IgD-negative memory B cell (primary cell): ENCODE data around the gene MRTFA. TPM values are rescaled to one million over a fixed set of nuclear protein-coding genes. Genes with fewer than 3 reads are reported as not detected.
A peak's percentile ranks its signal among the peaks of the same experiment; 100 is the strongest.

Experiments
- H3K27ac Mint-ChIP-seq, 3 donors: one replicate each; pipeline ENCODE4 v1.8.0; 2020 to 2022; ENCODE audit warnings: mild to moderate bottlenecking in 3 of 3, mixed read lengths in 3 of 3, moderate library complexity in 1 of 3
- H3K27me3 Mint-ChIP-seq: one replicate; pipeline ENCODE4 v1.8.0; 2021; ENCODE audit warnings: mixed read lengths
- H3K36me3 Mint-ChIP-seq: one replicate; pipeline ENCODE4 v1.8.0; 2020; ENCODE audit warnings: mild to moderate bottlenecking, mixed read lengths
- H3K4me1 Mint-ChIP-seq, 3 donors: one replicate each; pipeline ENCODE4 v1.8.0; 2020 to 2022; ENCODE audit warnings: mixed read lengths in 3 of 3, mild to moderate bottlenecking in 1 of 3
- H3K4me3 Mint-ChIP-seq, 4 donors: one replicate each; pipeline ENCODE4 v1.8.0; 2020 to 2022; ENCODE audit warnings: mild to moderate bottlenecking in 4 of 4, mixed read lengths in 4 of 4, moderate library complexity in 3 of 4
- H3K9me3 Mint-ChIP-seq, 3 donors: one replicate each; pipeline ENCODE4 v1.8.0; 2020 to 2021; ENCODE audit warnings: mixed read lengths in 3 of 3, mild to moderate bottlenecking in 1 of 3
- polyA plus RNA-seq: library from polyadenylated mRNA; unstranded; fragments of 300-500 nt; fragmentation: Illumina TruSeq; gene quantifications from one replicate; pipeline ENCODE4 v1.2.3, GENCODE V29; 2021

MRTFA gene
- polyA plus RNA-seq, 1 donor from 2014 or later = 17.2 TPM

DNA sequence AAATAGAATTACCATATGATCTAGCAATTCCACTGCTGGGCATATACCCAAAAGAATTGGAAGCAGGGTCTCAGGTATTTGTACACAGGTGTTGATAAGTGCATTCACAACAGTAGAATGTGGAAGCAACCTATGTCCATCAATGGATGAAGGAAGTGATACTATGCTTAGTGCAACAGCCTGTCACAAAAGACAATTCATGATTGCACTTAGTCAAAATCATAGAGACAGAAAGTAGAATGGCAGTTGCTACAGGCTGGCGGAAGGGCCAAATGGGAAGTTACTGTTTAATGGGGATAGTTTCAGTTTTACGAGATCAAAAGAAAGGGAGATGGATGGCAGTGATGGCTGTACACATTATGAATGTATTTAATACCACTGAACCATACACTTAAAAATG is 224.1 kb downstream of the MRTFA start:
- Mint-ChIP-seq H3K27ac (peak overlapping the region in 2 of 3 donors; percentile 41 to 88), H3K36me3 (peaks cover 4% of the 10 kb centered on the region), H3K27me3 (peaks cover 1% of the 10 kb centered on the region), H3K4me3 (peak overlapping the region in 3 of 4 donors; percentile 38 to 83 (median 68)), H3K4me1 (peaks cover 38 to 47% (median 46%) of the 10 kb centered on the region in 3 donors), H3K9me3 (peaks cover 0 to 1% (median 0%) of the 10 kb centered on the region in 3 donors)

DNA sequence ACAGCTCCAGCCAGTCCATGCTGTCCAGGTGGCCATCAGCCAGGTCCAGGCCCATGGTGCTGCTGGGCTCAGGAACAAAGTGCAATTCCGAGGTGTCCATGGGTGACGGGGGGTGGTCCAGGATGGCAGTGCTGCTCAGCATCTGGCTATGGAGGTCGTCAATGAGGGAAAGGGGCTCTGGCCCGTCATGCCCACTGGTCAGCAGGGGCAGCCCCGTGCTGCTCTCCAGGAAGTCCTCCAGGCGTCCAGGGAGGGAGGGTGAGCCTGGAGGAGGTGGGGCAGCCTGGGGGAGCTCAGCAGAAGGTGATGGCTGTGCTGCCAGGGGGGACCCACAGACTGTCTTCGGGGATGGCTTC is 225.0 kb downstream of the MRTFA start:
- Mint-ChIP-seq H3K4me1 (peaks cover 35 to 43% (median 40%) of the 10 kb centered on the region in 3 donors), H3K36me3 (peaks cover 4% of the 10 kb centered on the region), H3K4me3 (peak overlapping the region in 1 of 4 donors; percentile 78), H3K27me3 (peaks cover 1% of the 10 kb centered on the region), H3K9me3 (peaks cover 0 to 1% (median 0%) of the 10 kb centered on the region in 3 donors), H3K27ac (no peak overlapping the region)

DNA sequence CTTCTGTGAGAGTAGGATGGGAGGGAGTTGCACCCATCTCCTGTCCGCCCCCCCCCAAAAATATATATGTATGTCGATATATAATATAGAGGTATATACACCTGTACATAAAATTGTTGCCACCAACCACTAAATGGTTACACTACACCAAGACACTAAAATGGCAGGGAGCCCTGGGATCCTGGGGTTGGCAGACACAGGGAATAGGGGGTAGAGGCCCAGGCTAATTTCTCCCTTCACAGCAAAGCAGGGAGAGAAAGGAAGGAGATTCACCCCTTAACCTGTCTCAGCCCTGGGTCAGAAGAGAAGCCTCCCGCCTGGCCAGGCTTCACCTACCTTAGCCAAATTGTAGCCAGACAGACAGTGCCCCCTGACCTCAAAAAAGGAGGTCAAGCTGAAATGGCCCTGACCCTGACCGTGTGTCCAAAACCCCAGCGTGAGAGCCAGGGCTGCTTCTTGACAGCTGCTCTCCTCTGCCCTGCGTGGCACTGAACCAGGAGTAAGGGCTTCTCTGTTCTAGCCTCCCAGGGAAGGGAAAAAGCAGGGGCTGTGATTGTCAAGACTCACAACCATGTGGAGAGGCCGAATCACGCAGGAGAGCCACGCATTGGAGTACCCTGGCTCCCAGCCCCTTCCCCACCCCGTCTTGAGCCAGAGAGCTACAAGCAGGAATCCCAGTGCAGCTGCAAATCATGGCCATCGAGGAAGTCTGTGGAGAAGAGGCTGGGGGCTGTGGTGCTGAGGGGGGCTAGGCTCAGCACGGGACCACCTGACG is 225.6 kb downstream of the MRTFA start:
- H3K9me3 Mint-ChIP-seq = peaks cover 0 to 1% (median 0%) of the 10 kb centered on the region in 3 donors
- H3K4me3 Mint-ChIP-seq = peak overlapping the region in 1 of 4 donors; percentile 78
- H3K27ac Mint-ChIP-seq = no peak overlapping the region
- peaks cover 30 to 37% (median 34%) of the 10 kb centered on the region in 3 donors for H3K4me1 Mint-ChIP-seq
- peaks cover 1% of the 10 kb centered on the region for H3K27me3 Mint-ChIP-seq
- peaks cover 4% of the 10 kb centered on the region for H3K36me3 Mint-ChIP-seq

DNA sequence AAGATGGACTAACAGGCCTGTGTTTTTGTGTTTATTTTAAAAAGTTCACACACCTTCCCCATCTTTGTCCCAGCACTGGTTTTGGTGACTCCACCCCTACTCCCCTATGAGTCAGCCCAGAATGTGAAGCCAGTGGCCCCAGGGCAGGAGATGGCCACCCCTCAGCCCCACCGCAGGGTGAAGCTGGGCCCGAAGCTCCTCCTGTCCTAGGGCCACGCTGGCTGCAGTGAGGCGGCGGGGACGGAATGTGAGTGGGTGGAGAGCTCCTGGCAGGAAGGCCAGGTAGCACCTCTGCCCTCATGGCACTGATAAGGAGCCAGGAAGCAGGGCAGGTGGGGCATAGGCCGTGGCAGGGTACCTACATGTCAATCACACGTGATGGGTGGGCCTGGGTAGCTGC is 226.2 kb downstream of the MRTFA start:
- peaks cover 24 to 31% (median 27%) of the 10 kb centered on the region in 3 donors for H3K4me1 Mint-ChIP-seq

DNA sequence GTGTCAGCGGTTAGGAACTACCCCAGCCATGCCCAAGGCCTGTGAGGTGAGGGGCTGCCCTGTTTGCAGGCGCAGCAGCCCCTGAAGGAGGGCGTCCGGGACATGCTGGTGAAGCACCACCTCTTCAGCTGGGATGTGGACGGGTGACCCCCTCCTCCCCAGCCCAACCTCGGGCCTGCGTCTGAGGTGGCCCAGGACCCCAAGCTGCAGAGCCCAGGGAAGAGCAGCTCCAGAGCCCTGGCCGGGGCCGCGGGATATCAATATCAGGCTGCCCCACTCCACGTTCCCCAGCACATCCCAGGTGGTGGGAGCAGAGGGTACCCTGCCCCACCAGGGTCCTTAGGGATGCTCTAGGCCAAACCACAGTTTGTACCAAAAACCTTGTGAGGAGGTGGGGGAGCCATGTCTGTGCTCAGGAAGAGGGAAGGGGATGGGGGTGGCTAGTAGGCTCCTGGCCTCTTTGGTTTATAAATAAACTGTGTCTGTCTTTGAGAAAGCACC is 226.9 kb downstream of the MRTFA start:
- Mint-ChIP-seq H3K36me3 (peaks cover 4% of the 10 kb centered on the region), H3K4me3 (no peak overlapping the region), H3K27ac (peak overlapping the region in 1 of 3 donors; percentile 31), H3K9me3 (peaks cover 0 to 1% (median 0%) of the 10 kb centered on the region in 3 donors), H3K4me1 (peaks cover 18 to 25% (median 21%) of the 10 kb centered on the region in 3 donors), H3K27me3 (peaks cover 1% of the 10 kb centered on the region)

More for the DNA sequence above, 226.2 kb downstream of the MRTFA start:
- Mint-ChIP-seq H3K4me3 (no peak overlapping the region), H3K9me3 (peaks cover 0 to 1% (median 0%) of the 10 kb centered on the region in 3 donors), H3K27me3 (peaks cover 1% of the 10 kb centered on the region), H3K27ac (peak overlapping the region in 1 of 3 donors; percentile 31), H3K36me3 (peaks cover 4% of the 10 kb centered on the region)

DNA sequence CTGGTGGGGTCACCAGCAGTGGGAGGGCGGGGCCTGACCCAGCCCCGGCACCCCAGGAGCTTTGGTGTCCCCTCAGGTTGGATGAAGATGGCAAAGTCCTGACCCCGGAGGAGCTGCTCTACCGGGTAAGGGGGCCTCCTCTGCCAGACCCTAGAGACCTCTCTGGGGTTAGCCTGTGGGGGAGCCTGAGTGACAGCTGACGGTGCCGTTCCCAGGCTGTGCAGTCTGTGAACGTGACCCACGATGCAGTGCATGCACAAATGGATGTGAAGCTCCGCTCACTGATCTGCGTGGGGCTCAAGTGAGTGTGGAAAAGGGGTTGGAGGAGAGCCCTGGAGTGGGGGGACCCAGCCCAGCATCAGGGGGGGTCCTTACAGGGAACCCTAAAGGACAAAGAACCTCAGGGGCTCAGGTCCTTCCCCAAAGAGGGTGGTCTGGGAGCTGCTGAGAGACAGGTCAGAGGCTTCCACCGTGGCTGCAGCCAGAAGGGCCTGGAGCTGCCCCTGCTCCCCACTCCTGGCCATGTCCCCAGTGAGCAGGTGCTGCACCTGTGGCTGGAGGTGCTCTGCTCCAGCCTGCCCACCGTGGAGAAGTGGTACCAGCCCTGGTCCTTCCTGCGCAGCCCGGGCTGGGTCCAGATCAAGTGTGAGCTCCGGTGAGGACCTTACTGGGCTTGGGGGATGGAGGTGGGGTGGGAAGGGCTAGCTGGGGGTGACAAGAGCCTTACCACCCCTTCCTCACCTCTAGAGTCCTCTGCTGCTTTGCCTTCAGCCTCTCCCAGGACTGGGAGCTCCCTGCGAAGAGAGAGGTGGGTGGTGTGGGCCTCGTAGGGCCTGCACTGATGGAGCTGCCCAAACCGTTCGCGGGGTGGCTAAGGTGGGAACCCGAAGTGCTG is 227.6 kb downstream of the MRTFA start:
- Mint-ChIP-seq H3K4me1 (peaks cover 11 to 18% (median 14%) of the 10 kb centered on the region in 3 donors), H3K27ac (no peak overlapping the region), H3K27me3 (peaks cover 1% of the 10 kb centered on the region), H3K36me3 (peaks cover 4% of the 10 kb centered on the region), H3K4me3 (no peak overlapping the region), H3K9me3 (peaks cover 0 to 1% (median 0%) of the 10 kb centered on the region in 3 donors)

DNA sequence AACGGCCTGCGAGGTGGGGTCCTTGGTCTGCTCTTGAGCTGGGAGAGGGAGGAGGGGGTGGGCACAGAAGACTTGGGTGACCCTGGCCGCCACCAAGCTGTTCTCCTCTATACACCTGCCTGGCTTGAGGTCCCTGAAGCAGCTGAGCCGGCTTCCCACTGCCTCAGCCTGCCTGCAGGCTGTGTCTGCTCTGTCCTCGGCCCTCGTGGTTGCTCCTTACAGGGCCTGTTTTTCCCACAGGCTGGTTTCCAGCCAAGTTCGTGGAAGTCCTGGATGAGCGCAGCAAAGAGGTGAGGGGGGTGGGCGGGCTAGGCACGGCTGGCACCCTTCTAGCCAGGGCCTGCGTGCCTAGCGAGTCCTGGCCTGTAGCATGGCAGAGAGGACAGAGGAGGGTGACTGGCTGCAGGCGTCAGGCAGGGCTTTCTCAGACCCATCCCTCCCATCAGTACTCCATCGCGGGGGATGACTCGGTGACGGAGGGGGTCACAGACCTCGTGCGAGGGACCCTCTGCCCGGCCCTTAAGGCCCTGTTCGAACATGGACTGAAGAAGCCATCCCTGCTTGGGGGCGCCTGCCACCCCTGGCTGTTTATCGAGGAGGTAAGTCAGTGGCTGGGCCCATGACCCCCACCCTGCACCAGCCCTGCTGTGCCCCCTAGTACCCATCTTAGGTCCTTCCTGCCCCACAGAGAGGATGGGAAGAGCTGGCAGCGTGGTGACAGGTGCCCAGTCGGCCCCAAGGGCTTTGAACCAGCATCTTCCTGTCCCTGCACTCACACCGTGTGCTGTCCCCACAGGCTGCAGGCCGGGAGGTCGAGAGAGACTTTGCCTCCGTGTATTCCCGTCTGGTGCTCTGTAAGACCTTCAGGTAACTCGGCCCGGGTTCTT is 228.4 kb downstream of the MRTFA start:
- no peak overlapping the region for H3K4me3 Mint-ChIP-seq
- no peak overlapping the region for H3K27ac Mint-ChIP-seq
- peaks cover 0 to 1% (median 0%) of the 10 kb centered on the region in 3 donors for H3K9me3 Mint-ChIP-seq
- peaks cover 6% of the 10 kb centered on the region for H3K36me3 Mint-ChIP-seq
- peaks cover 8 to 15% (median 9%) of the 10 kb centered on the region in 3 donors for H3K4me1 Mint-ChIP-seq
- H3K27me3 Mint-ChIP-seq = peaks cover 1% of the 10 kb centered on the region

DNA sequence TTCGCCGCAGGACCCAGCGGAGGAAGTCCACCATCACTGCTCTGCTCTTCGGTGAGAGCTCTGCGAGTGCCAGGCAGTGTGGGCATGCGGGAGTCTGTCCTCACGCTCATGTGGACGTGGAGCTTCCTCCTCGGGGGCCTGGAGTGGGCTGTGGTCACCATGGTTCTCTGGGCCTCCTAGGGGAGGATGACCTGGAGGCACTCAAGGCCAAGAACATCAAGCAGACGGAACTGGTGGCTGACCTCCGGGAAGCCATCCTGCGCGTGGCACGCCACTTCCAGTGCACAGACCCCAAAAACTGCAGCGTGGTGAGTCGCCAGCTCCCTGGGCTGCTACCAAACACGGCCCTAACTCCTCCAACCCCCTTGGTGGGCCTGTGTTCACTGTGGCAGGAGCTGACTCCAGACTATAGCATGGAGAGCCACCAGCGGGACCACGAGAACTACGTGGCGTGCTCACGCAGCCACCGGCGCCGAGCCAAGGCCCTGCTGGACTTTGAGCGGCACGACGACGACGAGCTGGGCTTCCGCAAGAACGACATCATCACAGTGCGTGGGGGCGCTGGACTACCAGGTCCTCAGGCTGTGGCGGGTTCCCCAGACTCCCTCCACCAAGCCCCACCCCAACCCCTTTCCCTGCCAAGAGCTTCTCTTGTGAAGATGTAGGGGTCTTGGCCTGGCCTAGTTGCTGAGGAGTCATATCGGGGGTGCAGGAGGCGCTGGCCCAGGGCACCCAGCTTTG is 229.3 kb downstream of the MRTFA start:
- Mint-ChIP-seq H3K27me3 (no peaks in the 10 kb centered on the region), H3K4me1 (peaks cover 10 to 16% (median 11%) of the 10 kb centered on the region in 3 donors), H3K9me3 (no peaks in the 10 kb centered on the region), H3K27ac (no peak overlapping the region), H3K36me3 (peaks cover 3% of the 10 kb centered on the region), H3K4me3 (no peak overlapping the region)

DNA sequence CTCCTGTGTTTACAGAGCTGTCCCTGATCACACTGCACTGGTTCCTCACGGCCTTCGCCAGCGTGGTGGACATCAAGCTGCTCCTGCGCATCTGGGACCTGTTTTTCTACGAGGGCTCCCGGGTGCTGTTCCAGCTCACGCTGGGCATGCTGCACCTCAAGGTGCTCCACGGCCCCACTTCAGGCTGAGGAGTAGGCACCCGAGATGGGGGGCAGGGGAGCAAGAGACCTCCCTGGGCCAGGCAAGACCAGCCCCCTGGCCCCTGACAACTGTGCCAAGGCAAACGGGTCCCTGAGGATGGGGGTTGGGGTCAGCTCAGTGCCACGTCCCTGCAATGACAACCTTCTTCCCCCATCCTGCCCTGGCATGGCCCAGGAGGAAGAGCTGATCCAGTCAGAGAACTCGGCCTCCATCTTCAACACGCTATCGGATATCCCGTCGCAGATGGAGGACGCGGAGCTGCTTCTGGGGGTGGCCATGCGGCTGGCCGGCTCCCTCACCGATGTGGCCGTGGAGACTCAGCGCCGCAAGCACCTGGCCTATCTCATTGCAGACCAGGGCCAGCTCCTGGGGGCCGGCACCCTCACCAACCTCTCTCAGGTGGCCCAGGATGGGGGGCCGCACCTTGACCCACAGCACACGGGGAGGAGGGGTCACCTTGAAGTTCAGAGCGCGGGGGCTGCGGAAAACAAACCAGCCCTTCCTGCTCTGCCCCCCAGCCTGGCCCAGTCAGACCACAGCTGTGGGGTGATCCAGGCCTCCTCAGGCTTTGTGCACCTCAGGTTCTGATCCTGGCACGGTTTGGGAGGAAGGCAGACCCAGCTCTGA is 230.2 kb downstream of the MRTFA start:
- no peaks in the 10 kb centered on the region for H3K27me3 Mint-ChIP-seq
- H3K27ac Mint-ChIP-seq = no peak overlapping the region
- H3K4me3 Mint-ChIP-seq = no peak overlapping the region
- H3K4me1 Mint-ChIP-seq = peaks cover 13 to 19% (median 19%) of the 10 kb centered on the region in 3 donors
- H3K36me3 Mint-ChIP-seq = peaks cover 3% of the 10 kb centered on the region
- H3K9me3 Mint-ChIP-seq = no peaks in the 10 kb centered on the region

DNA sequence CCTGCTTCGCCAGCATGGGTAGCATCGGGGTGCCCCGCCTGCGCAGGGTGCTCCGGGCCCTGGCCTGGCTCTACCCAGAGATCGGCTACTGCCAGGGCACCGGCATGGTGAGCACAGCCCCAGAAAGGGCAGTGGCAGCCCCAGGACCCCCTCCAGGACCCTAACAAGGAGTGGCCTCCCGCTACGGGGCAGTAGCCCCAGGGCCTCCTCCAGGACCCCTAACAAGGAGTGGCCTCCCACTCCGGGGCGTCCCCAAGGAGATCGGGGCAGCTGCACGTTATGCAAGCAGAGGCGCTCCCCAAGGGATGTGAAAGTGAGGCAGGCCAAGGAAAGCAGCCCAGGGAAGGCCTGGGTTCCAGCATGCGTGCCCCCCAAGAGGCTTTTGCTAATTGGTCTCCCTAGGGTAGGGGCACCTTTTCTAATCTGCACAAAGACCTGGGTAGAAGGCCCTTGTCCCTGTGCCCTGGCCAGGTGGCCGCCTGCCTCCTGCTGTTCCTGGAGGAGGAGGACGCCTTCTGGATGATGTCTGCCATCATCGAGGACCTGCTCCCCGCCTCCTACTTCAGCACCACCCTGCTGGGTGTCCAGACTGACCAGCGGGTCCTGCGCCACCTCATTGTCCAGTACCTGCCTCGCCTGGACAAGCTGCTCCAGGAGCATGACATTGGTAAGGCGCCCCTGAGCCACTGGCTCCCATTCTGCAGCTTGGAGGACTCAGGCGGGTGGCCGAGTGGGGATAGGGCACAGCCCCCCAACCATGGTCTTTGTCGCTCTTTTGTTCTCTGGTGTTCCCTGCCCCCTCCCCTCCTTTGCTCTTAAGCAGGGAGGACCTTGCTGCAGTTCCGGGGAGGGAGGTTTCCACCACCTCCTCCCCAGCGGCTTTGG is 231.1 kb downstream of the MRTFA start:
- Mint-ChIP-seq H3K27ac (no peak overlapping the region), H3K9me3 (no peaks in the 10 kb centered on the region), H3K36me3 (peaks cover 3% of the 10 kb centered on the region), H3K4me1 (peaks cover 19 to 25% (median 24%) of the 10 kb centered on the region in 3 donors), H3K27me3 (peaks cover 2% of the 10 kb centered on the region), H3K4me3 (no peak overlapping the region)

DNA sequence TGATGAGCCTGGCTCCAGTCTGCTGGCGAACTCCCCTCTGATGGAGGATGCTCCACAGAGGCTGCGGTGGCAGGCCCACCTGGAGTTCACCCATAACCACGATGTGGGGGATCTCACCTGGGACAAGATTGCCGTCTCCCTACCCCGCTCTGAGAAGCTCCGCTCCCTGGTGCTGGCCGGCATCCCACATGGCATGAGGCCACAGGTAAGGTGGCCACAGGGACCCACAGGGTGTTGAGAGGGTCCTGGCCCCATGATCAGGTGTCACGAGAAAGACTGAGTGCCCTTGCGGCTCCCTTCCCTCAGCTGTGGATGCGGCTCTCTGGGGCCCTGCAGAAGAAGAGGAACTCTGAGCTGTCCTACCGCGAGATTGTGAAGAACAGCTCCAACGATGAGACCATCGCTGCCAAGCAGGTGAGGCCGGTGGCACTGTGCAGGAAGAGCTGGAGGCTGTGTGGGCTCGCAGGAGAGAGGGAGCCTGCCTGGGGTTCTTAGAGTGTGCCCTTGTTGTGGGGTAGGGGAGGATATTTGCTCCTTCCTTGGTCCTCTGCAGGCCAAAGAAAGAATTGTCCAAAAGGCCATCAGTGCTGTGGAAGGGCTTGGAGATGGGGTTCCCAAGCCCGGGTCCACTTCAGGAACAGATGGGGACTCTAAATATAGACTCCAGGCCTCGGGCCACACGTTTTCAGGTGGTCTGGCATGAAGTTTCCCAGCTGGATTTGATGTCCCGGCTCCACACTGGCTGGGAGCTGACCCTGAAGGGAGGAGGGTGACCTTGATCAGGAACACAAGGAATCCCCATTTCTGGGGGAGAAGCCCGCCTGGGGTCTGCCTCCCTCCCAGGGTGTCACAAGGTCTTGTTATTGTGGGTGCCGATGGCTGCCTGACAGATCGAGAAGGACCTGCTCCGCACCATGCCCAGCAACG is 232.0 kb downstream of the MRTFA start:
- H3K36me3 Mint-ChIP-seq = peaks cover 3% of the 10 kb centered on the region
- H3K4me3 Mint-ChIP-seq = no peak overlapping the region
- H3K27ac Mint-ChIP-seq = peak overlapping the region in 1 of 3 donors; percentile 7
- peaks cover 28 to 35% (median 32%) of the 10 kb centered on the region in 3 donors for H3K4me1 Mint-ChIP-seq
- no peaks in the 10 kb centered on the region for H3K9me3 Mint-ChIP-seq
- peaks cover 2% of the 10 kb centered on the region for H3K27me3 Mint-ChIP-seq
